Parathyroid adenoma (tissue), 2 donors: Measurements from ENCODE around the gene ZNF101.

ENCODE experiments used
- H2AFZ ChIP-seq: fragments of 300-600 bp; sonication (generic); one replicate; pipeline ENCODE4 v1.7.0; 2017; ENCODE audit warnings: antibody characterized with exemption, mild to moderate bottlenecking
- H3K27ac ChIP-seq: fragments of 300-600 bp; sonication (generic); one replicate; pipeline ENCODE4 v1.7.0; 2017
- H3K27me3 ChIP-seq: fragments of 300-600 bp; sonication (generic); one replicate; pipeline ENCODE4 v1.7.0; 2017; ENCODE audit warnings: low read length; ENCODE audit not compliant: control insufficient read depth, insufficient read depth
- H3K36me3 ChIP-seq: fragments of 300-600 bp; sonication (generic); one replicate; pipeline ENCODE4 v1.7.0; 2017; ENCODE audit warnings: low read length; ENCODE audit not compliant: control insufficient read depth, insufficient read depth
- H3K4me1 ChIP-seq: fragments of 300-600 bp; sonication (generic); one replicate; pipeline ENCODE4 v1.7.0; 2017; ENCODE audit warnings: control low read depth
- H3K4me2 ChIP-seq: fragments of 300-600 bp; sonication (generic); one replicate; pipeline ENCODE4 v1.7.0; 2017; ENCODE audit warnings: low read length
- H3K4me3 ChIP-seq: fragments of 300-600 bp; sonication (generic); one replicate; pipeline ENCODE4 v1.7.0; 2017; ENCODE audit warnings: low read depth, low read length
- H3K79me2 ChIP-seq: fragments of 300-600 bp; sonication (generic); one replicate; pipeline ENCODE4 v1.7.0; 2017; ENCODE audit warnings: control low read depth
- H3K9ac ChIP-seq: fragments of 300-600 bp; sonication (generic); one replicate; pipeline ENCODE4 v1.7.0; 2017; ENCODE audit warnings: mild to moderate bottlenecking
- H3K9me3 ChIP-seq: fragments of 300-600 bp; sonication (generic); one replicate; pipeline ENCODE4 v1.7.0; 2017; ENCODE audit warnings: low read length; ENCODE audit not compliant: control insufficient read depth
- CTCF ChIP-seq: fragments of 300-600 bp; sonication (generic); IDR thresholded peaks from one replicate; pipeline ENCODE4 v1.7.0; 2017; ENCODE audit warnings: antibody characterized with exemption, mild to moderate bottlenecking
- donor health status: primary hyperparathyroidism.

Gene ZNF101

DNA sequence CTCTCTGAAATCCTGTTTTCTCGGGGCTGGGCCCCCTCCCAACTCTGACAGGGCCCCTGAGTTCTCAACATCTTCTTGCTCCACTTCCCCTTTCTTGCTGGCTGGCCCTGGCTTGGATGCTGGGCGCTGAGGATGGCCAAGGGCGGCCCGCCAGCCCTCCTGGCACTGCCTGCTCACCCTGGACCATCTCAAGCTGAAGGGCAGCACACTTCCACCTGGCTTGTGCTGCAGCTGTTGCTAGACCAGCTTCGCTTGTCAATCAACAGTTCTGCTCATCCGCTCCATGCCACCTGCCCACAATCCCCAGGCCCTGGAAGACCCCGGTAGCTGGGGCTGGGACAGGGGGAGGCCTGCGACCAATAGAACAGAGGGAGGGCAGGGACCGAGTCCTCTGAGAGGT, 18.3 kb upstream of the ZNF101 start:
- Histone ChIP-seq H3K27me3 (no peaks in the 10 kb centered on the region), H3K4me1 (no peaks in the 10 kb centered on the region), H3K9ac (no peak overlapping the region), H3K4me2 (no peak overlapping the region), H3K27ac (no peak overlapping the region), H2AFZ (no peak overlapping the region), H3K79me2 (peaks cover 2% of the 10 kb centered on the region), H3K4me3 (no peak overlapping the region), H3K9me3 (no peaks in the 10 kb centered on the region), H3K36me3 (no peaks in the 10 kb centered on the region)
- no peak for TF ChIP-seq CTCF

DNA sequence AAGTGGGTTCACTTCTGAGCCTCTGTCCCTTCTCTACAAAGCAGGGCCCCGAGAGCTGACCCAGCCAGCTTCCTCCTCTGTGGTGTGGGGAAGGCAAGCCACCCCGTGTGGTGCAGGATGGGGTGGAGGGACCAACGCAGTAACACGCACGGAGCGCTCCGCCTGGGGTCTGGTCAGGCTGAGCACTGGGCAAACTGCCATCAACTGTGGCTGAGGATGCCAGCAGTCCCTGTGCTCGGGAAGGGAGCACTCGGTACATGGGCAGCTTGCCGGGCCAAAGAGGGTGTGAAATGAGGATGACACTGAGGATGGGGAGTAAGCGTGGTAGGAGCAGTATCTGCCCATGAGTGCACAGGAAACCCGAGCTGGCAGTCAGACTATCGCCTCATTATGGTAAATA, 17.6 kb upstream of the ZNF101 start:
- Histone ChIP-seq H3K4me1 (no peaks in the 10 kb centered on the region), H3K9ac (no peak overlapping the region), H3K4me2 (no peak overlapping the region), H3K36me3 (no peaks in the 10 kb centered on the region), H3K79me2 (peaks cover 2% of the 10 kb centered on the region), H3K27ac (no peak overlapping the region), H3K4me3 (no peak overlapping the region), H3K27me3 (no peaks in the 10 kb centered on the region), H2AFZ (no peak overlapping the region), H3K9me3 (no peaks in the 10 kb centered on the region)
- TF ChIP-seq CTCF = no peak

DNA sequence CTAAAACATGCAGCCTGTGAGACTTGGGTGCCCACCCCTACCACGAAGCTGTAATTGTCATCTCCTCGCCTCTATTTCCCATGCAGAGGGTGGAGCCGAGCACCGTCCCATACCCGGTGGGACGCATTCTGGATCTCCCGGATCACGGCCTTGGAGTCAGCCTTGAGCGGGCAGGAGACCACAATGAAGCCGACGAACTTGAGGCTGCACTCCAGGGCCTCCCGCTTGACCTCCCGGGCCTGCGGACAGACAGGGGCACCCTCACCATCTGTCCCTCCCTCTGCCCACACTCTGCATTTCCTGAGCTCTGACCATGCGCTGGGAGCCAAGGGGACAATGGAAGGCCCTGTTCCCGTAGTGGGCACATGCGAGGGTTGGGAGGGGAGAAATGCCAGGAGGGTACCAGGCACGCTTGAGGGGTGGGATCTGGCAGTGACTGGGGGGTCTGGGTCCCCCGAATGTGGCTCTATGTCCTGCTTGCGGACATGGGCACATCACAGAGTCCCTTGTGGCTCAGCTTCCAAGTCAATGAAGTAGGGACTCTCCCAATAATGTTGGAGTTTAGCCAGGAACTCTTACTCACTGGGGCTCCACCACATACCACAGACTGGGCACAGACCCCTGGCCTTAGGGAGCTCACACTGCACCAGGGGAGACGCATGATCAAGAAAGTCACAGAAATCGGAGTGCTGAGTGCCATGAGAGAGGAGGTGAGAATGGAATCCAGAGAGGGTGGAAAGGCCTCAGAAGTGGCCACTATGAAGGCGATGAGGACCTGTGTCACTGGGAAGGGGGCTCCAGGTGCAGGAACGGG, 15.9 kb upstream of the ZNF101 start:
- no peak overlapping the region for H3K27ac ChIP-seq
- no peak for TF ChIP-seq CTCF
- no peak overlapping the region for H3K4me3 ChIP-seq
- H3K27me3 ChIP-seq = no peaks in the 10 kb centered on the region
- H3K4me2 ChIP-seq = no peak overlapping the region
- H3K36me3 ChIP-seq = no peaks in the 10 kb centered on the region
- no peaks in the 10 kb centered on the region for H3K9me3 ChIP-seq
- no peak overlapping the region for H3K9ac ChIP-seq
- no peak overlapping the region for H2AFZ ChIP-seq
- H3K79me2 ChIP-seq = peaks cover 2% of the 10 kb centered on the region
- no peaks in the 10 kb centered on the region for H3K4me1 ChIP-seq

GRCh38 chr19:19653597-19654147, 15.0 kb upstream of the ZNF101 start:
- H3K36me3 ChIP-seq = no peaks in the 10 kb centered on the region
- H3K9me3 ChIP-seq = no peaks in the 10 kb centered on the region
- H3K4me1 ChIP-seq = no peaks in the 10 kb centered on the region
- TF ChIP-seq CTCF = no peak
- no peak overlapping the region for H3K4me3 ChIP-seq
- no peak overlapping the region for H3K27ac ChIP-seq
- no peak overlapping the region for H2AFZ ChIP-seq
- no peak overlapping the region for H3K9ac ChIP-seq
- no peak overlapping the region for H3K4me2 ChIP-seq
- H3K79me2 ChIP-seq = peaks cover 2% of the 10 kb centered on the region
- no peaks in the 10 kb centered on the region for H3K27me3 ChIP-seq

DNA sequence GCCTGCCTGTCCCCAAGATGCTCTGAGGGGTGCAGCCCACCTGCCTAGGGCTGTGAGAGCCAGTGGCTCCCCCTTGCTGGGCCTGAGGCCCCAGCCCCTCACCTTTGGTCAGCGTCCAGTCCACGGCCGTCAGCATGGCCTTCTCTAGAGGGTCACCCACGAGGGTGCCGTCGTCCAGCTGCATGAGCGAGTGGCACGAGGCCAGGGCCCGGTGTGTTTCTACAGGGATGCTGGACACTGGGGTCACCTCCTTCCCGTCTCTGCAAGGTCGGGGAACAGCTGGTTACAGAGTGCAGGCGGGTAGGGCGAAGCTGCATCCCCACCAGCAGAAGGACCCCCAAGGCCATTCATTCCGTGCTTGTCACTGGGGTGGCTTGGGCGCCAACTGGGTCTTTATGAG, 14.2 kb upstream of the ZNF101 start:
- H3K4me1 ChIP-seq = no peaks in the 10 kb centered on the region
- TF ChIP-seq CTCF = no peak
- H2AFZ ChIP-seq = no peak overlapping the region
- H3K4me2 ChIP-seq = no peak overlapping the region
- H3K27me3 ChIP-seq = no peaks in the 10 kb centered on the region
- peaks cover 2% of the 10 kb centered on the region for H3K79me2 ChIP-seq
- no peaks in the 10 kb centered on the region for H3K36me3 ChIP-seq
- no peaks in the 10 kb centered on the region for H3K9me3 ChIP-seq
- no peak overlapping the region for H3K9ac ChIP-seq
- no peak overlapping the region for H3K27ac ChIP-seq
- H3K4me3 ChIP-seq = no peak overlapping the region
